ENCODE measurements around the gene TANGO2.

Gene TANGO2

DNA sequence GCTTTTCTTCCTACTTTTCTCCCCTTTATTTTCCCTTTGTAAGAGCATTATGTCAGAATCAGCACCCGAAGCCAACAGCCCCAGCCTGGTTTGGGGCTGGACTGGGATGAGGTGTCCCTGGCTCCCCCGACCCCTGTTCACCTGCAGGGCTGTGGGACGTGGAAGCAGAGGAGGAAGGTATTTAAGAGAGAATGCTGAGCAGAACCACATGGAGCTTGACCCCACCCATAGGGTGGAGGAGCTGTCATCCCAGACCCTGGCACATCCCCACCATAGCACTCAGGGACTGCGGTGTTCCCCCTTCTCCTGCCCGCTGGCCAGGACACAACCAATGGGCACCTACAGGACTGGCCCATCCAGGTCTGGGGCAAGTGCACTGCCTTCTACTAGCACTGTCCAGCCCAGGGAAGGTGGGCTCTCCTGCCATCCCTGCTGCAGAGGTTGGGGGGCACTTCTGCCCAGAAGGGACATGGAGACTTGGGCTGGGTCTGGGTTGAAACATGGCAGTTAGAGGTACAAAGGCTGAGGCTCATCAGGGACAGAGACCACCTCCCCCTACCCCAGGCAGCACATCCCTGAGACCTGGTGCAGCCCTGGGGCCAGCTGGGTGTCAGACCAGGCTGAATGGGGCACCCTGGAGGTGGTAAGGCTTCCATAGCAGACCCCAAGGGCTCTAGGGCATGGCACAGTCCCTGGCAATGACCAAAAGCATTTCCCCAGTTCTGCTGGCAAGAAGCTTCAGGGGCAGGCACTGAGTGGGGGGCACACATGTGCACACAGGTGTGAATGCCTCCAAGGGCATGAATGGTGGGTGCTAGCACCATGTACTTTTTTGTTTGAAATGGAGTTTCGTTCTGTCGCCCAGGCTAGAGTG is 19.7 kb downstream of the TANGO2 start:
- no peak overlapping the region for H2AK5ac ChIP-seq (ENCODE audit: low read length, severe bottlenecking)
- peaks cover 5% of the 10 kb centered on the region for H3K4me1 ChIP-seq (ENCODE audit: control insufficient read depth, insufficient read depth, low read depth, low read length)
- H3K27ac ChIP-seq (ENCODE audit: low read length, poor library complexity, severe bottlenecking): no peak overlapping the region
- no peak overlapping the region for H2BK12ac ChIP-seq (ENCODE audit: low read length in 2 of 2)
- H3K4ac ChIP-seq (ENCODE audit: low read depth in 1 of 2, low read length in 2 of 2): no peak overlapping the region
- DNase-seq: no peak
- 95% methylated on average over 6 of the region's 7 CpGs for WGBS
- no peak overlapping the region for H3K18ac ChIP-seq (ENCODE audit: low read depth in 1 of 2, low read length in 2 of 2)
- H3K23ac ChIP-seq (ENCODE audit: low read length in 2 of 2): no peak overlapping the region
- H2BK120ac ChIP-seq (ENCODE audit: low read depth, low read length): no peak overlapping the region
- H2BK5ac ChIP-seq (ENCODE audit: low read depth, low read length, poor library complexity, severe bottlenecking): no peak overlapping the region
- no peak overlapping the region for H2AFZ ChIP-seq (ENCODE audit: low read depth, low read length)
- no peak overlapping the region for H3K9ac ChIP-seq (ENCODE audit: low read length)
- H3K14ac ChIP-seq (ENCODE audit: low read length in 2 of 2): no peak overlapping the region
- no peaks in the 10 kb centered on the region for H3K9me3 ChIP-seq (ENCODE audit: control insufficient read depth, low read length)
- peaks cover 28% of the 10 kb centered on the region for H3K79me1 ChIP-seq (replicated peaks; ENCODE audit: low read length, poor library complexity, severe bottlenecking)
- peaks cover 67 to 72% of the 10 kb centered on the region in 2 experiments for H3K36me3 ChIP-seq (ENCODE audit: control insufficient read depth in 1 of 2, insufficient read depth in 2 of 2, low read depth in 1 of 2, low read length in 2 of 2)
- no peak overlapping the region for H4K91ac ChIP-seq (ENCODE audit: low read length)
- H2BK15ac ChIP-seq (ENCODE audit: low read depth, poor library complexity, severe bottlenecking): no peak overlapping the region
- no peaks in the 10 kb centered on the region for H3K27me3 ChIP-seq (ENCODE audit: control insufficient read depth in 1 of 2, insufficient read depth in 1 of 2, low read length in 2 of 2)
- no peak overlapping the region for H3K4me2 ChIP-seq (ENCODE audit: low read length, poor library complexity, severe bottlenecking)
- H4K8ac ChIP-seq (ENCODE audit: low read length): no peak overlapping the region
- no peak overlapping the region for H3K4me3 ChIP-seq (ENCODE audit: insufficient read depth in 1 of 2, low read depth in 1 of 2, low read length in 2 of 2)

DNA sequence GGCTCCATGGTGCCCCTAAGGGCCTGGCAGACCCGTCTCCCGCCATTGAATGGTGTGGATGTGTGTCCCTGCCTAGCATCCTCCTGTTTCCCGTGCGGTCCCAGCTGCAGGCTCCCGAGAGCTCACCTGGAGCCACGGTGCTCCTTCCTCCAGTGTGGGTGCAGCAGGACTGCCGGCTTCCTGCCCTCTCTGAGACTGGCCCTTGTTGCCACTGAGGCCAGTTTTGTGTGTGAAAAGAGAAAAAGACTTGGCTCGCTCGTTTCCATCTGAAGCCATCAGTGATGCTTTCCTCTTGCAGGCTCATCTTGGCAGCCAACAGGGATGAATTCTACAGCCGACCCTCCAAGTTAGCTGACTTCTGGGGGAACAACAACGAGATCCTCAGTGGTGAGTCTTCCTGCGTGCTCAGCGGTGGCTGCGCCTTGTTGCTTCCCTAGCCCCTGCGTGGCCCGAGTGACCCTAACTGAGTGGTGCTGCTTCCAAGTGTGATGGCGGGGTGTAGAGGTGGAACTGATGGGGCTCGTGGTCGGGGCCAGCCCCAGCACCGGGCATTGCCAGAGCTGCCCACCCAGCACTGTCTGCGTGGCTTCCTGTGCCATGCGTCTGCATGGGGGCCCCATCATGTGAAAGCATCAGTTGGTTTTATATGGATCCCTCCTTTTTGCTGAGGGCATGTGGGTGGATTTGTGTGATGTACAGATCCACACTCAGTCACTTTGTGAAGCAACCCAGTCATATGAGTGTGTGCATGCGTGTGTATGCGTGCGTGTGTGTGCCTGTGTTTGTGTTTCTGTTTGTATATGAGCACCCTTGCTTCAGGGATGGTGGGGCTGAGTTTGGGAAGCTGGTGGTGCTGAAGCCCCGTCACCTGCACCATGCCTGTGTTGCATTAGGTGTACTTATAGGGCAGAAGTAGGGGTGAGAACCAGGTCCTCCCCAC is 22.4 kb downstream of the TANGO2 start:
- H2AK5ac ChIP-seq (ENCODE audit: low read length, severe bottlenecking): no peak overlapping the region
- no peak overlapping the region for H4K91ac ChIP-seq (ENCODE audit: low read length)
- H3K4me2 ChIP-seq (ENCODE audit: low read length, poor library complexity, severe bottlenecking): no peak overlapping the region

DNA sequence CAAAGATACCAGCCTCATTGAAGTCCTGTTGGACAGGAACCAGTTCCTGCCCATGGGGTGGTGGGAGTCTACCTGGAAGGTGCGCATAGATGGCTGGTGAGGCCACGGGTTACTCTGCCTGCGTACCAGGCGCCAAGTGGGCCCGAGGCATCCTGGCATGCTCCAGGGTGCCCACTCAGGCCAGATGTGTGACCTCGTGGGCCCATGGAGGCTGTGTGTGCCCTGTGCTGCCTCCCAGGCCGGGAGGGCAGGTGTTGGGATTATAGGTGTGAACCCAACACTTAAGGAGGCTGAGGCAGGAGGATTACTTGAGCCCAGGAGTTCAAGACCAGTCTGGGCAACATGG is 23.1 kb downstream of the TANGO2 start:
- H3K14ac ChIP-seq (ENCODE audit: low read length in 2 of 2): no peak overlapping the region
- H3K9ac ChIP-seq (ENCODE audit: low read length): no peak overlapping the region
- H3K36me3 ChIP-seq (ENCODE audit: control insufficient read depth in 1 of 2, insufficient read depth in 2 of 2, low read depth in 1 of 2, low read length in 2 of 2): peaks cover 57 to 71% of the 10 kb centered on the region in 2 experiments
- H2BK15ac ChIP-seq (ENCODE audit: low read depth, poor library complexity, severe bottlenecking): no peak overlapping the region
- WGBS: 96% methylated on average over 7 of the region's 7 CpGs
- no peak overlapping the region for H2AFZ ChIP-seq (ENCODE audit: low read depth, low read length)
- no peak overlapping the region for H4K8ac ChIP-seq (ENCODE audit: low read length)
- H4K91ac ChIP-seq (ENCODE audit: low read length): no peak overlapping the region
- H3K4ac ChIP-seq (ENCODE audit: low read depth in 1 of 2, low read length in 2 of 2): no peak overlapping the region
- H3K4me3 ChIP-seq (ENCODE audit: insufficient read depth in 1 of 2, low read depth in 1 of 2, low read length in 2 of 2): no peak overlapping the region
- H3K9me3 ChIP-seq (ENCODE audit: control insufficient read depth, low read length): no peaks in the 10 kb centered on the region
- DNase-seq: no peak
- H3K27ac ChIP-seq (ENCODE audit: low read length, poor library complexity, severe bottlenecking): no peak overlapping the region
- H2BK120ac ChIP-seq (ENCODE audit: low read depth, low read length): no peak overlapping the region
- H2BK12ac ChIP-seq (ENCODE audit: low read length in 2 of 2): no peak overlapping the region
- H2AK5ac ChIP-seq (ENCODE audit: low read length, severe bottlenecking): no peak overlapping the region
- H3K4me2 ChIP-seq (ENCODE audit: low read length, poor library complexity, severe bottlenecking): no peak overlapping the region
- no peak overlapping the region for H2BK5ac ChIP-seq (ENCODE audit: low read depth, low read length, poor library complexity, severe bottlenecking)
- no peak overlapping the region for H3K18ac ChIP-seq (ENCODE audit: low read depth in 1 of 2, low read length in 2 of 2)
- no peak overlapping the region for H3K23ac ChIP-seq (ENCODE audit: low read length in 2 of 2)
- H3K79me1 ChIP-seq (replicated peaks; ENCODE audit: low read length, poor library complexity, severe bottlenecking): peaks cover 14% of the 10 kb centered on the region
- H3K4me1 ChIP-seq (ENCODE audit: control insufficient read depth, insufficient read depth, low read depth, low read length): no peaks in the 10 kb centered on the region
- no peaks in the 10 kb centered on the region for H3K27me3 ChIP-seq (ENCODE audit: control insufficient read depth in 1 of 2, insufficient read depth in 1 of 2, low read length in 2 of 2)

More for the DNA sequence above, 22.4 kb downstream of the TANGO2 start:
- WGBS: 97% methylated on average over 25 of the region's 26 CpGs
- no peak overlapping the region for H3K23ac ChIP-seq (ENCODE audit: low read length in 2 of 2)
- H3K79me1 ChIP-seq (replicated peaks; ENCODE audit: low read length, poor library complexity, severe bottlenecking): peaks cover 17% of the 10 kb centered on the region
- no peak overlapping the region for H2BK120ac ChIP-seq (ENCODE audit: low read depth, low read length)
- H2BK5ac ChIP-seq (ENCODE audit: low read depth, low read length, poor library complexity, severe bottlenecking): no peak overlapping the region
- no peak overlapping the region for H4K8ac ChIP-seq (ENCODE audit: low read length)
- no peak overlapping the region for H3K27ac ChIP-seq (ENCODE audit: low read length, poor library complexity, severe bottlenecking)
- H3K4ac ChIP-seq (ENCODE audit: low read depth in 1 of 2, low read length in 2 of 2): no peak overlapping the region
- H3K9ac ChIP-seq (ENCODE audit: low read length): no peak overlapping the region
- DNase-seq: no peak
- H3K4me1 ChIP-seq (ENCODE audit: control insufficient read depth, insufficient read depth, low read depth, low read length): no peaks in the 10 kb centered on the region
- no peak overlapping the region for H3K14ac ChIP-seq (ENCODE audit: low read length in 2 of 2)
- H2BK12ac ChIP-seq (ENCODE audit: low read length in 2 of 2): no peak overlapping the region
- H3K4me3 ChIP-seq (ENCODE audit: insufficient read depth in 1 of 2, low read depth in 1 of 2, low read length in 2 of 2): no peak overlapping the region
- H3K27me3 ChIP-seq (ENCODE audit: control insufficient read depth in 1 of 2, insufficient read depth in 1 of 2, low read length in 2 of 2): no peaks in the 10 kb centered on the region
- H3K18ac ChIP-seq (ENCODE audit: low read depth in 1 of 2, low read length in 2 of 2): no peak overlapping the region
- H3K9me3 ChIP-seq (ENCODE audit: control insufficient read depth, low read length): no peaks in the 10 kb centered on the region
- no peak overlapping the region for H2BK15ac ChIP-seq (ENCODE audit: low read depth, poor library complexity, severe bottlenecking)
- no peak overlapping the region for H2AFZ ChIP-seq (ENCODE audit: low read depth, low read length)
- peaks cover 62 to 70% of the 10 kb centered on the region in 2 experiments for H3K36me3 ChIP-seq (ENCODE audit: control insufficient read depth in 1 of 2, insufficient read depth in 2 of 2, low read depth in 1 of 2, low read length in 2 of 2)

Measured in mesenchymal stem cell (in vitro differentiated cells and primary cell).